HepG2 (cell line): ENCODE data around the gene SPAG4. TPM values are rescaled to one million over a fixed set of nuclear protein-coding genes. Genes with fewer than 3 reads are reported as not detected.

Experiments
- ATF1 ChIP-seq: IDR thresholded peaks from 2 replicates; pipeline ENCODE4 v1.6.1; 2016; ENCODE audit warnings: mild to moderate bottlenecking, control low read depth
- PTBP1 ChIP-seq: fragments of 200-400 bp; formaldehyde crosslinking; IDR thresholded peaks from 2 replicates; pipeline ENCODE4 v1.6.1; 2018; ENCODE audit warnings: low read length, low read depth; ENCODE audit not compliant: poor library complexity, severe bottlenecking
- SAP130 ChIP-seq: IDR thresholded peaks from 2 replicates; pipeline ENCODE4 v1.6.1; 2016; ENCODE audit warnings: low read depth
- ZBTB3 ChIP-seq: sonication (generic); formaldehyde crosslinking; IDR thresholded peaks from 2 replicates; pipeline ENCODE4 v1.4.0; 2020; ENCODE audit warnings: low read depth, mild to moderate bottlenecking, moderate library complexity, missing genetic modification reagents, borderline replicate concordance
- ZNF550 ChIP-seq: sonication (generic); formaldehyde crosslinking; IDR thresholded peaks from 2 replicates; pipeline ENCODE4 v1.4.0; 2020; ENCODE audit warnings: mild to moderate bottlenecking, missing genetic modification reagents, borderline replicate concordance
- ZNF614 ChIP-seq: IDR thresholded peaks from 2 replicates; pipeline ENCODE4 v1.6.1; 2018; ENCODE audit warnings: missing biosample characterization, missing genetic modification reagents, inconsistent platforms, borderline replicate concordance
- ZNF660 ChIP-seq: sonication (generic); formaldehyde crosslinking; IDR thresholded peaks from 2 replicates; pipeline ENCODE4 v1.5.1; 2020; ENCODE audit warnings: mild to moderate bottlenecking, low read depth, missing genetic modification reagents, borderline replicate concordance
- ZNF674 ChIP-seq: sonication (generic); formaldehyde crosslinking; IDR thresholded peaks from 2 replicates; pipeline ENCODE4 v1.5.0; 2020; ENCODE audit warnings: low read depth, mild to moderate bottlenecking, missing genetic modification reagents
- ZSCAN22 ChIP-seq: sonication (generic); formaldehyde crosslinking; IDR thresholded peaks from 2 replicates; pipeline ENCODE4 v1.4.0; 2020; ENCODE audit warnings: mild to moderate bottlenecking, missing genetic modification reagents
- polyA plus RNA-seq, 8 experiments: library from polyadenylated mRNA; depleted of rRNA in 3 of 8; stranded (reverse) in 7 of 8; unstranded in 1 of 8; fragments of >200 nt; fragmentation: Illumina TruSeq in 4 of 8; extraction: Trizol in 4 of 8; gene quantifications; 2 replicates each; pipeline versions ENCODE4 v1.2.1 to v1.2.3, GENCODE V29; 2011 to 2016; ENCODE audit warnings: low read depth in 4 of 8, missing spikeins in 1 of 8, mixed read lengths in 1 of 8; ENCODE audit not compliant: insufficient read depth in 1 of 8
- total RNA-seq, 5 experiments: library from RNA; depleted of rRNA; stranded (reverse); fragments of >200 nt; fragmentation: Illumina TruSeq; extraction: Trizol; gene quantifications; 2 replicates each; pipeline ENCODE4 v1.2.3, GENCODE V29; 2016; ENCODE audit warnings: low read depth in 1 of 5
- TF ChIP-seq, protein P1 (sequence below): sonication (generic); formaldehyde crosslinking; IDR thresholded peaks from 2 replicates; pipeline ENCODE4 v1.4.0; 2020; ENCODE audit warnings: missing genetic modification reagents
- TF ChIP-seq, protein P2 (sequence below): sonication (generic); formaldehyde crosslinking; IDR thresholded peaks from 2 replicates; pipeline ENCODE4 v1.4.0; 2020; ENCODE audit warnings: mild to moderate bottlenecking, missing genetic modification reagents
- TF ChIP-seq, protein P3 (sequence below): sonication (generic); formaldehyde crosslinking; IDR thresholded peaks from 2 replicates; pipeline ENCODE4 v1.9.0; 2022; ENCODE audit warnings: low read depth, missing genetic modification reagents
- TF ChIP-seq, protein P4 (sequence below): sonication (generic); formaldehyde crosslinking; IDR thresholded peaks from 2 replicates; pipeline ENCODE4 v1.4.0; 2020; ENCODE audit warnings: missing genetic modification reagents

Gene SPAG4
- total and polyA plus RNA-seq, 2 of the 13 experiments (the other 11 are each of a cell fraction or from before 2014, with no cell fraction given), result 5.8 to 137 TPM

DNA sequence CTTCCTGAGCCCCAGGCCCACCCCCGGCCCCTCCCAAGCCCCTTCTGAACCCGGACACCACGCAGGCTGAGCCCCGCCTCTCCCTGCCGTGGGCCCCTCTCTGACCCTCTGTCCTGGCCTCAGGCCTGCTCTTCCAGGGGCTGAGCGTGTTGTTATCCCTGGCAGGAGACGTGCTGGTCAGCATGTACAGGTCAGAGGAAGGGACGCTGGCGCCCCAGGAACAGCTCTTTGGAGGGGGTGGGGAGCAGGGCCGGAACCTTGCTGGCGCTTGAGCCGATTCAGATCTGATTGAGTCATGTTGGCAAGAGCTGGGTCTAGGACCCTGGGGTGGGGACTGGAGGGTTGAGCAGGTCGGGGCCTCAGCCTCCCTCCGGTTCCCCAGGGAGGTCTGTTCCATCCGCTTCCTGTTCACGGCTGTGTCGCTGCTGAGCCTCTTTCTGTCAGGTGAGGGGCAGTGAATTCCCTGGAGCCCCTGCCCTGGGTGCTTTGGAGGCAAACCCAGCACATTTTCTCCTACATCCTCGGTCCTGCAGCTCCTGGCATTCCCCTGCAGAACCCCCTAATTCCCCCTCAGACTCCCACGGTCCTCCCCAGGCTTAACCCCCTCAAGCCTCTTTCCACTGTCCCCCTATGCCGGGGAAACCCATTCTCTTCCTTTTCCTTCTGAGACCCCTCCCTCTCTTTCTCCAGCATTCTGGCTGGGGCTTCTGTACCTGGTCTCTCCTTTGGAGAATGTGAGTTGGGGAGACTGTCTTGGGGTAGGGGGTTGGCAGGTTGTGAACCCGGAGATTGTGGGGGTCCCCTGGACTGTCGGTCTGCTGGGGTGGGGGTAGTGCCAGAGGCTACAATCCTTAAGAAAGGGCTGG lies 2.0 kb downstream of the SPAG4 start (continued):
- TF ChIP-seq, protein P1, sequence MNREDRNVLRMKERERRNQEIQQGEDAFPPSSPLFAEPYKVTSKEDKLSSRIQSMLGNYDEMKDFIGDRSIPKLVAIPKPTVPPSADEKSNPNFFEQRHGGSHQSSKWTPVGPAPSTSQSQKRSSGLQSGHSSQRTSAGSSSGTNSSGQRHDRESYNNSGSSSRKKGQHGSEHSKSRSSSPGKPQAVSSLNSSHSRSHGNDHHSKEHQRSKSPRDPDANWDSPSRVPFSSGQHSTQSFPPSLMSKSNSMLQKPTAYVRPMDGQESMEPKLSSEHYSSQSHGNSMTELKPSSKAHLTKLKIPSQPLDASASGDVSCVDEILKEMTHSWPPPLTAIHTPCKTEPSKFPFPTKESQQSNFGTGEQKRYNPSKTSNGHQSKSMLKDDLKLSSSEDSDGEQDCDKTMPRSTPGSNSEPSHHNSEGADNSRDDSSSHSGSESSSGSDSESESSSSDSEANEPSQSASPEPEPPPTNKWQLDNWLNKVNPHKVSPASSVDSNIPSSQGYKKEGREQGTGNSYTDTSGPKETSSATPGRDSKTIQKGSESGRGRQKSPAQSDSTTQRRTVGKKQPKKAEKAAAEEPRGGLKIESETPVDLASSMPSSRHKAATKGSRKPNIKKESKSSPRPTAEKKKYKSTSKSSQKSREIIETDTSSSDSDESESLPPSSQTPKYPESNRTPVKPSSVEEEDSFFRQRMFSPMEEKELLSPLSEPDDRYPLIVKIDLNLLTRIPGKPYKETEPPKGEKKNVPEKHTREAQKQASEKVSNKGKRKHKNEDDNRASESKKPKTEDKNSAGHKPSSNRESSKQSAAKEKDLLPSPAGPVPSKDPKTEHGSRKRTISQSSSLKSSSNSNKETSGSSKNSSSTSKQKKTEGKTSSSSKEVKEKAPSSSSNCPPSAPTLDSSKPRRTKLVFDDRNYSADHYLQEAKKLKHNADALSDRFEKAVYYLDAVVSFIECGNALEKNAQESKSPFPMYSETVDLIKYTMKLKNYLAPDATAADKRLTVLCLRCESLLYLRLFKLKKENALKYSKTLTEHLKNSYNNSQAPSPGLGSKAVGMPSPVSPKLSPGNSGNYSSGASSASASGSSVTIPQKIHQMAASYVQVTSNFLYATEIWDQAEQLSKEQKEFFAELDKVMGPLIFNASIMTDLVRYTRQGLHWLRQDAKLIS (CRISPR knock-in tag), result no peak; the same call in 1 of the 2 replicates
- TF ChIP-seq ZBTB3 (CRISPR knock-in tag) (no peak; the same call in 1 of the 2 replicates), ATF1 (CRISPR knock-in tag) (no peak), ZNF660 (CRISPR knock-in tag) (no peak), SAP130 (CRISPR knock-in tag) (peak; percentile 91), ZNF550 (CRISPR knock-in tag) (peak; percentile 86; the same call in 1 of the 2 replicates), ZNF614 (CRISPR knock-in tag) (no peak; the same call in 1 of the 2 replicates), ZSCAN22 (CRISPR knock-in tag) (no peak), ZNF674 (CRISPR knock-in tag) (no peak), PTBP1 (no peak)
- TF ChIP-seq, protein P2, sequence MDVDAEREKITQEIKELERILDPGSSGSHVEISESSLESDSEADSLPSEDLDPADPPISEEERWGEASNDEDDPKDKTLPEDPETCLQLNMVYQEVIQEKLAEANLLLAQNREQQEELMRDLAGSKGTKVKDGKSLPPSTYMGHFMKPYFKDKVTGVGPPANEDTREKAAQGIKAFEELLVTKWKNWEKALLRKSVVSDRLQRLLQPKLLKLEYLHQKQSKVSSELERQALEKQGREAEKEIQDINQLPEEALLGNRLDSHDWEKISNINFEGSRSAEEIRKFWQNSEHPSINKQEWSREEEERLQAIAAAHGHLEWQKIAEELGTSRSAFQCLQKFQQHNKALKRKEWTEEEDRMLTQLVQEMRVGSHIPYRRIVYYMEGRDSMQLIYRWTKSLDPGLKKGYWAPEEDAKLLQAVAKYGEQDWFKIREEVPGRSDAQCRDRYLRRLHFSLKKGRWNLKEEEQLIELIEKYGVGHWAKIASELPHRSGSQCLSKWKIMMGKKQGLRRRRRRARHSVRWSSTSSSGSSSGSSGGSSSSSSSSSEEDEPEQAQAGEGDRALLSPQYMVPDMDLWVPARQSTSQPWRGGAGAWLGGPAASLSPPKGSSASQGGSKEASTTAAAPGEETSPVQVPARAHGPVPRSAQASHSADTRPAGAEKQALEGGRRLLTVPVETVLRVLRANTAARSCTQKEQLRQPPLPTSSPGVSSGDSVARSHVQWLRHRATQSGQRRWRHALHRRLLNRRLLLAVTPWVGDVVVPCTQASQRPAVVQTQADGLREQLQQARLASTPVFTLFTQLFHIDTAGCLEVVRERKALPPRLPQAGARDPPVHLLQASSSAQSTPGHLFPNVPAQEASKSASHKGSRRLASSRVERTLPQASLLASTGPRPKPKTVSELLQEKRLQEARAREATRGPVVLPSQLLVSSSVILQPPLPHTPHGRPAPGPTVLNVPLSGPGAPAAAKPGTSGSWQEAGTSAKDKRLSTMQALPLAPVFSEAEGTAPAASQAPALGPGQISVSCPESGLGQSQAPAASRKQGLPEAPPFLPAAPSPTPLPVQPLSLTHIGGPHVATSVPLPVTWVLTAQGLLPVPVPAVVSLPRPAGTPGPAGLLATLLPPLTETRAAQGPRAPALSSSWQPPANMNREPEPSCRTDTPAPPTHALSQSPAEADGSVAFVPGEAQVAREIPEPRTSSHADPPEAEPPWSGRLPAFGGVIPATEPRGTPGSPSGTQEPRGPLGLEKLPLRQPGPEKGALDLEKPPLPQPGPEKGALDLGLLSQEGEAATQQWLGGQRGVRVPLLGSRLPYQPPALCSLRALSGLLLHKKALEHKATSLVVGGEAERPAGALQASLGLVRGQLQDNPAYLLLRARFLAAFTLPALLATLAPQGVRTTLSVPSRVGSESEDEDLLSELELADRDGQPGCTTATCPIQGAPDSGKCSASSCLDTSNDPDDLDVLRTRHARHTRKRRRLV, result no peak
- TF ChIP-seq, protein P3, sequence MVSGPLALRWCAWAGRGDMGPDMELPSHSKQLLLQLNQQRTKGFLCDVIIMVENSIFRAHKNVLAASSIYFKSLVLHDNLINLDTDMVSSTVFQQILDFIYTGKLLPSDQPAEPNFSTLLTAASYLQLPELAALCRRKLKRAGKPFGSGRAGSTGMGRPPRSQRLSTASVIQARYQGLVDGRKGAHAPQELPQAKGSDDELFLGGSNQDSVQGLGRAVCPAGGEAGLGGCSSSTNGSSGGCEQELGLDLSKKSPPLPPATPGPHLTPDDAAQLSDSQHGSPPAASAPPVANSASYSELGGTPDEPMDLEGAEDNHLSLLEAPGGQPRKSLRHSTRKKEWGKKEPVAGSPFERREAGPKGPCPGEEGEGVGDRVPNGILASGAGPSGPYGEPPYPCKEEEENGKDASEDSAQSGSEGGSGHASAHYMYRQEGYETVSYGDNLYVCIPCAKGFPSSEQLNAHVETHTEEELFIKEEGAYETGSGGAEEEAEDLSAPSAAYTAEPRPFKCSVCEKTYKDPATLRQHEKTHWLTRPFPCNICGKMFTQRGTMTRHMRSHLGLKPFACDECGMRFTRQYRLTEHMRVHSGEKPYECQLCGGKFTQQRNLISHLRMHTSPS (CRISPR knock-in tag), result no peak
- TF ChIP-seq, protein P4, sequence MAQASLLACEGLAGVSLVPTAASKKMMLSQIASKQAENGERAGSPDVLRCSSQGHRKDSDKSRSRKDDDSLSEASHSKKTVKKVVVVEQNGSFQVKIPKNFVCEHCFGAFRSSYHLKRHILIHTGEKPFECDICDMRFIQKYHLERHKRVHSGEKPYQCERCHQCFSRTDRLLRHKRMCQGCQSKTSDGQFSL (CRISPR knock-in tag), result no peak
